HG02870 (cell line): ENCODE data around the gene ZNF205.

Source experiments
- ATAC-seq: cut with Tn5 transposase; IDR thresholded peaks from one replicate; pipeline ENCODE4 v1.9.1; 2021; ENCODE audit warnings: mild to moderate bottlenecking, moderate library complexity; ENCODE audit not compliant: unreplicated experiment

ZNF205 gene

DNA sequence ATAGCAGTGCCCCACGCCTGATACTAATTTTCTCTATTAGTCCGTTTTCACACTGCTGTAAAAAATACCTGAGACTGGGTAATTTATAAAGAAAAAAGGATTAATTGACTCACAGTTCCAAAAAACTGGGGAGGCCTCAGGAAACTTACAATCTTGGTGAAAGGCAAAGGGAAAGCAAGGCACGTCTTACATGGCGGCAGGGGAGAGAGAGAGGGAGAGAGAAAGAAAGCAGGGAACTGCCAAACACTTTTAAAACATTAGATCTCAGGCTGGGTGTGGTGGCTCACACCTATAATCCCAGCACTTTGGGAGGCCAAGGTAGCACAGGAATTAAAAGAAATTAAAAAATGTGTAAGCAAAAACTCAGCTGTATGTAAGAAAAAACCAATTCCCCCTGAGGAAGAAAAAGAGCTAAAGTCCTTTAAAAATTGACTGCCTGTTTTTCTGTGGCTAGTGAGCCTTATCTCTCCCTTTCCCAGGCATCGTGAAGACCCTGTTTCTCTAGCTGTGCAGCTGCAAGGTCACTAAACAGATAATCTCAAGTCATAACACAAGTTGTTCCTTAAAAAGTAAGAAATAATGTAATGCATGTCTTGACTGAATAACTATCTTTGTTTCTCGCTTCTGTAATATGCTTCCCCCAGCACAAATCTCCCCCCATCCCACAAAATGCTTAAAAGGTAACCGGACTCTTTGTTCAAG is 27.3 kb upstream of the ZNF205 start:
- ATAC-seq: no peak

GRCh38 chr16:3085868-3086595 is 26.4 kb upstream of the ZNF205 start:
- ATAC-seq: no peak

GRCh38 chr16:3086596-3087242 is 25.7 kb upstream of the ZNF205 start:
- ATAC-seq: no peak

GRCh38 chr16:3087243-3088235 is 24.8 kb upstream of the ZNF205 start:
- no peak for ATAC-seq

DNA sequence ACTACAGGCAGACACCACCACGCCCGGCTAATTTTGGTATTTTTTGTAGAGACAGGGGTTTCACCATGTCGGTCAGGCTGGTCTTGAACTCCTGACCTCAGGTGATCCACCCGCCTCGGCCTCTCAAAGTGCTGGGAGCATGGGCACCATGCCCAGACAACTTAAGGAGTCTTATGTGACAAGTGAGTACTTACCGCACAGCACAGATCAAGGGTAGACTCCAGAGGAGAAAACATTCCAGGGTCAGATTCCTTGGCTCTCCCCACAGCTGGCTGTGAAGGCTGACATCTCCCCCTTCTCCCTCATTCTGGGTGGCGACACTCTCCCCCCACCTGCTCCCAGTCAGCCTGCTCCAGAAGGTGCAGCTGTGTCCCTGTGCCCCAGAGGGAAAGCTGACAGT is 23.9 kb upstream of the ZNF205 start:
- no peak for ATAC-seq

- ATAC-seq: no peak
Observed at GRCh38 chr16:3088925-3089716, 23.3 kb upstream of the ZNF205 start.

- no peak for ATAC-seq
Observed at GRCh38 chr16:3089717-3090592, 22.4 kb upstream of the ZNF205 start.

DNA sequence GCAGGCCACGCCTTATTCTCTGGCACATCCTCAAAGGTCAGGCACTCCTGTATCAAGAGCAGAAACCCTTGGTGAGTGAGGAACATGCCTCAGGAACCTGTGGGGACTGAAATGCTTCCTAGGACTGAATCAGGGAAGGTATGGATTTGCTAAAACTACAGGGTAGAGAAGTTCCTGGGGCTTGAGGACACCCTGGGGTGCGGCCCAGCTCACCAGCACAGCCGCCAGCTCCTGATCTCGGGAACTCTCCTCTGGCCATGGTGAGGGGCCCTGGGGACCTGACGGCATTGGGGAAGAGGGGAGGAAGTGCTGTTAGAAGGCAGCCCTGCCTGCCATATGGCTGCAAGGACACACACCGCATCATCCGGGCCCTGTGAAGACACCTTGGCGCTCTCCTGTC is 20.8 kb upstream of the ZNF205 start:
- no peak for ATAC-seq

DNA sequence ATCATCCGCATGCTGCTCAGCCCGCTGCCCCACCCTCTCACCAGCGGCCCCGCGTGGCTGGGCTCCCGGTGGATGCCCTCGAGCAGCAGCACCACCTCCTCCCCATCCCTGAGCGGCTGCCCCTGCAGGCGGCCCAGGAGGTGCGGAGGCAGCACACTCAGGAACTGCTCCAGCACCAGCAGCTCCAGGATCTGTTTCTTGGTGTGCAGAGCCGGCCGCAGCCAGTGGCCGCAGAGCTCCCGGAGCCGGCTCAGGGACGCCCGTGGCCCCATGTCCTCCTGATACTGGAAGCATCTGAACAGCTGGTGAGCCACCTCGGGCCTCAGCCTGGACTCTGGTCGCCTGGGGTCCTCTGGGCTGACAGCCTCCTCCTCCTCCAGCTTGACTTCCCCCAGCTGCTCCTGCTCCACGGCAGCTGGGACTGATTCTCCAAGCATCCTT is 19.9 kb upstream of the ZNF205 start:
- no peak for ATAC-seq

DNA sequence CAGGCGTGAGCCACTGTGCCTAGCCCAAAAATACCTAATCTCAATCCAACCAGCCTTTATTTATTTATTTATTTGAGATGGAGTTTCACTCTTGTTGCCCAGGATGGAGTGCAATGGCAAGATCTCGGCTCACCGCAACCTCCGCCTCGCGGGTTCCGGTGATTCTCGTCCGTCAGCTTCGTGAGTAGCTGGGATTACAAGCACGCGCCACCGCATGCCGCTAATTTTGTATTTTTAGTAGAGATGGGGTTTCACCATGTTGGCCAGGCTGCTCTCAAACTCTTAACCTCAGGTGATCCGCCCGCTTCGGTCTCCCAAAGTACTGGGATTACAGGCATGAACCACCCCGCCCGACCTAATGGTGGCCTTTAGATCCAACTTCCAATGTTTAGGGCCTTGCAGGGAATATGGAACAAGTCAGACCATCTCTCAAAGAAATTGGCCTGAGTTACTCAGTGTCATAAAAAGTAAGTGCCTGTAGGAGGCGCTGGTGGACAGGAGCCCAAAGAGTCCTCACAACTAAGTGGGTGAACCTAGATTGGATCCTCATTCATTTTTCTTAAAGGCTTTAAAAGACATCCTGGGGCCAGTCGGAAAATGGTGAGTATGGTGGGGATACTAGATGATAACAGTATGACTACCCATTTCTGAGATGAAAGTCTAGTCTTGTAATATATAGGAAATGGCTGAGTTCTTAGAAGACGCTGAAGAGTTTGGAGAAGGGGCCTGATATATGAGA is 17.9 kb upstream of the ZNF205 start:
- ATAC-seq: no peak

DNA sequence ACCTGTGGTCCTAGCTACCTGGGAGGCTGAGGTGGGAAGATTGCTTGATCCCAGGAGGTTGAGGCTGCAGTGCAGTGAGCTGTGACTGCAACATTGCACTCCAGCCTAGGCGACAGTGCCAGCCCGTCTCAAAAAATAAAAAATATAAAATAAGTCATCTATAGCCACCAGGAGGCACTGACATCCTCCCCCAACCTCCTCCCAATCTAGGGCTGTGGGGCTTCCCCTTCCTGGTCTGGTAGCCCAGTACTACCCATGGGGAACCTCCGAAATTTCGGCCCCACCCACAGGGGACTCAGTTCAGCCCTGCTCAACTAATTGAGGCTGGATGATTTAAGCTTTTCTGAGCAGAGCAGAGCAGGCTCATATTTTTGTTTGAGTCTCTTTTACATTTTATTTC is 16.5 kb upstream of the ZNF205 start:
- peak; percentile 75 for ATAC-seq

DNA sequence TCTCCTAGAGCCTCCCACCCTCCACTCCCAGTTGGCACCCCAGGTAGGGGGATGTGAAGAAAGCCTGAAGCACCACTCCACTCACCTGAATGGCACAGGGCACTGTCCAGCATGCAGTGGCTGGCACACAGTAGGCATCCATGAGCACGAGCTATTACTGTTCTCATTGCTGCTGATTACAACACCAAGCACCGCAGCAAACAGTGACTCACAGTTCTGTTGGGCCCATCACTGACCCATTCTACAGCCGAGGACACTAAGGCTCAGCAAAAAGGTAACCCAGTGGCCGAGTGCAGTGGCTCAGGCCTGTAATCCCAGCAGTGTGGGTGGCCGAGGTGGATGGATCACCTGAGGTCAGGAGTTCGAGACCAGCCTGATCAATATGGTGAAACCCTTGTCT is 16.0 kb upstream of the ZNF205 start:
- ATAC-seq: no peak

- no peak for ATAC-seq
Observed at GRCh38 chr16:3097266-3097665, 15.1 kb upstream of the ZNF205 start.

GRCh38 chr16:3098459-3099394 is 13.7 kb upstream of the ZNF205 start, which contains the start of gene ZSCAN10:
Gene ZSCAN10, minus strand, starts transcription at chr16:3099294. Its CDS starts 6,357 bp downstream, at chr16:3092937.
- ATAC-seq: no peak

GRCh38 chr16:3099395-3099731 is 13.0 kb upstream of the ZNF205 start:
- ATAC-seq: no peak

DNA sequence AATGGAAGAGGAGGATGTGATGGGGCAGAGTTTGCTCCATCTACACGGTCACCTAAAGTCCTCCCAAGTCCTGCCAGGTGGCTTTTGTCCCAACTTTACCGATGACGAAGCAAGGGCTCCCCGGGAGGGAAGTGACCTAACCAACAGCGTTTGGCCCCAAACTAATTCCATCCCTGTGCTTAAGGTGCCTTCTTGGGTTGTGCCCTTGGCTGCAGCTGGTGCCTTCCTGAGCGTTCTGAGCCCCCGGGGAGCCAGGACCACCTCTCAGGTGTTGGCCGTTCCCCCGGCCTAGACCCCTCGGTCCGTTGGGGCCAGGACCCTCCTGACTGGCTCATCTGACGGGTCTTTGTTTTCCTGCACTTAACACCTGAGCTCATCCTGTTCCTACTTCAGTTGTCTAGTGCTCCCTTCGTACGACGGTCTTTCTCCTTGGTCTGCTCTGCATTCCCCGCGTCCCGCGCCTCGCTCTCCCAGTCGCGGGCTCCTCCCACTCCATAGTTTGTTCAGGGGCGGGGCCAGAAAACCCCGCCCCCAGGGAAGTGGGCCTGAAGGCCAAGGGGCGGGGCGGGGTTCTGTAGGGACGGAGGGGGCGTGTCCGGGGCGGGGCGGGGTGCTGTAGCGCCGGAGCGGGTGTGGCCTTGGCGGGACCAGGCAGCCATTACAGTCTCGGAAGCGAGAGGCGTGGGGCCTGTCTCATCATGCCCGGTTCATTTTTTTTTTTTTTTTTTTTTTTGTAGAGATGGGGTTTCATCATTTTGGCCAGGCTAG is 12.5 kb upstream of the ZNF205 start:
- peak; percentile 59 for ATAC-seq
